PC-9 (cell line): ENCODE data around the gene EPS8L2.

Experiments
- CTCF ChIP-seq: fragments of 200-600 bp; sonication (generic); conservative IDR thresholded peaks from 2 replicates; pipeline ENCODE4 v1.6.1; 2017; ENCODE audit warnings: mixed run types, antibody characterized with exemption, mild to moderate bottlenecking, moderate library complexity
- EZH2 ChIP-seq: fragments of 200-600 bp; sonication (generic); IDR thresholded peaks from 2 replicates; pipeline ENCODE4 v1.8.0; 2017; ENCODE audit warnings: antibody characterized with exemption, low read depth

- TF ChIP-seq CTCF (no peak), EZH2 (no peak)
Observed at GRCh38 chr11:724778-725386, 18.9 kb downstream of the EPS8L2 start.
